MCF 10A (cell line): ENCODE data around the gene CTH. TPM values are rescaled to one million over a fixed set of nuclear protein-coding genes. Genes with fewer than 3 reads are reported as not detected.
"Not testable (repeated sequence)": the region's sequence is repeated elsewhere in the genome, so short reads cannot be mapped to it uniquely, and the experiment has no call there.

Experiments
- BruUV-seq: library from RNA; stranded (reverse); fragments of 400-500 nt; replicated peaks from 2 replicates; lab custom pipeline; 2021; lab: Mats Ljungman, UMichigan
- CTCF ChIA-PET: fragments of 300-600 bp; sonication (Branson Sonifier 250); formaldehyde crosslinking; extraction: SDS; loops from one replicate; lab custom pipeline; 2021; ENCODE audit warnings: antibody characterized with exemption, inconsistent platforms; lab: Yijun Ruan, JAX
- POLR2A ChIA-PET: fragments of 300-600, 350-650 bp; sonication (Branson Sonifier 250); formaldehyde crosslinking; extraction: SDS; loops from one replicate; lab custom pipeline; 2020; ENCODE audit warnings: antibody characterized with exemption, inconsistent platforms; lab: Yijun Ruan, JAX
- DNase-seq: peaks from one replicate; pipeline ENCODE4 v3.0.0-alpha.2; 2018; ENCODE audit not compliant: unreplicated experiment
- H3K27ac Mint-ChIP-seq: one replicate; pipeline ENCODE4 v1.8.0; 2022; ENCODE audit warnings: mild to moderate bottlenecking, low read depth, mixed read lengths; ENCODE audit not compliant: unreplicated experiment
- H3K27me3 Mint-ChIP-seq: one replicate; pipeline ENCODE4 v1.8.0; 2022; ENCODE audit warnings: mixed read lengths; ENCODE audit not compliant: insufficient read depth, unreplicated experiment
- H3K36me3 Mint-ChIP-seq: one replicate; pipeline ENCODE4 v1.8.0; 2022; ENCODE audit warnings: mild to moderate bottlenecking, moderate library complexity, mixed read lengths; ENCODE audit not compliant: insufficient read depth, unreplicated experiment
- H3K4me1 Mint-ChIP-seq: one replicate; pipeline ENCODE4 v1.8.0; 2022; ENCODE audit warnings: mixed read lengths; ENCODE audit not compliant: insufficient read depth, unreplicated experiment
- H3K4me3 Mint-ChIP-seq: one replicate; pipeline ENCODE4 v1.8.0; 2022; ENCODE audit warnings: mild to moderate bottlenecking, moderate library complexity, mixed read lengths; ENCODE audit not compliant: unreplicated experiment
- H3K9me3 Mint-ChIP-seq: one replicate; pipeline ENCODE4 v1.8.0; 2022; ENCODE audit warnings: mixed read lengths; ENCODE audit not compliant: unreplicated experiment
- CTCF ChIP-seq: fragments of 200-600 bp; IDR thresholded peaks from one replicate; pipeline ENCODE4 v1.8.0; 2022; ENCODE audit warnings: antibody characterized with exemption, mild to moderate bottlenecking; ENCODE audit not compliant: unreplicated experiment
- intact Hi-C: fragments of 100-400 bp; cut with micrococcal nuclease; formaldehyde crosslinking; loops from 2 replicates; pipeline ENCODE4 v1.14.1; 2022
- total RNA-seq: library from RNA; stranded (reverse); gene quantifications from 2 replicates; pipeline ENCODE4 v1.2.3, GENCODE V29; 2022

CTH gene
- total RNA-seq, 1 experiment from 2014 or later: 3.4 TPM

- H3K4me1 Mint-ChIP-seq, intact Hi-C loops: not testable (repeated sequence)
Measured at GRCh38 chr1:70371586-70371985, 39.5 kb upstream of the CTH start.

GRCh38 chr1:70372426-70372825 lies 38.6 kb upstream of the CTH start:
- Mint-ChIP-seq H3K36me3 (no peaks in the 10 kb centered on the region), H3K27ac (no peak overlapping the region), H3K4me3 (no peak overlapping the region), H3K9me3 (no peaks in the 10 kb centered on the region), H3K4me1 (no peaks in the 10 kb centered on the region), H3K27me3 (no peaks in the 10 kb centered on the region)
- BruUV-seq: no TSS peak
- ChIA-PET POLR2A (interaction anchor here (0.6 kb wide), 1 partner anchor 682 kb away, joined by 3 read pairs; no protein-coding TSS in a partner anchor), CTCF (interaction anchor here (0.6 kb wide), 1 partner anchor 29 kb away, joined by 3 read pairs; no protein-coding TSS in a partner anchor)
- TF ChIP-seq CTCF: no peak
- intact Hi-C loops: no loop called here
- DNase-seq: no peak

More at GRCh38 chr1:70371586-70371985, 39.5 kb upstream of the CTH start:
- H3K27ac Mint-ChIP-seq, CTCF ChIA-PET, H3K36me3 Mint-ChIP-seq, H3K27me3 Mint-ChIP-seq, POLR2A ChIA-PET, H3K4me3 Mint-ChIP-seq, BruUV-seq, H3K9me3 Mint-ChIP-seq, DNase-seq: not testable (repeated sequence)

- H3K4me1 Mint-ChIP-seq, H3K9me3 Mint-ChIP-seq, BruUV-seq, H3K4me3 Mint-ChIP-seq, H3K36me3 Mint-ChIP-seq, intact Hi-C loops, H3K27ac Mint-ChIP-seq, POLR2A ChIA-PET, H3K27me3 Mint-ChIP-seq, DNase-seq: not testable (repeated sequence)
- CTCF ChIA-PET: interaction anchor here (0.6 kb wide), 1 partner anchor 99 kb away, joined by 3 read pairs; no protein-coding TSS in a partner anchor
Measured at GRCh38 chr1:70373580-70373979, 37.5 kb upstream of the CTH start.

- H3K4me3 Mint-ChIP-seq: no peak overlapping the region
- ChIA-PET CTCF (no interaction called here), POLR2A (no interaction called here)
- BruUV-seq: no TSS peak
- H3K27me3 Mint-ChIP-seq: no peaks in the 10 kb centered on the region
- intact Hi-C loops: no loop called here
- no peak overlapping the region for H3K27ac Mint-ChIP-seq
- H3K4me1 Mint-ChIP-seq: no peaks in the 10 kb centered on the region
- no peaks in the 10 kb centered on the region for H3K36me3 Mint-ChIP-seq
- no peak for TF ChIP-seq CTCF
- DNase-seq: no peak
- H3K9me3 Mint-ChIP-seq: no peaks in the 10 kb centered on the region
Measured at GRCh38 chr1:70376196-70376595, 34.9 kb upstream of the CTH start.

- intact Hi-C loops: no loop called here
- H3K27ac Mint-ChIP-seq: no peak overlapping the region
- no peaks in the 10 kb centered on the region for H3K9me3 Mint-ChIP-seq
- DNase-seq: no peak
- no peaks in the 10 kb centered on the region for H3K4me1 Mint-ChIP-seq
- BruUV-seq: no TSS peak
- H3K4me3 Mint-ChIP-seq: no peak overlapping the region
- POLR2A ChIA-PET: no interaction called here
- CTCF ChIA-PET: no interaction called here
- H3K27me3 Mint-ChIP-seq: no peaks in the 10 kb centered on the region
- no peak for TF ChIP-seq CTCF
- no peaks in the 10 kb centered on the region for H3K36me3 Mint-ChIP-seq
Measured at GRCh38 chr1:70382682-70383081, 28.4 kb upstream of the CTH start.
